HL-60/S4 treated with phorbol 12-myristate 13-acetate at 8.2 ng/mL for 4 days and 3 days (cell line): ENCODE measurements around the gene ELMOD2.

Experiments
- in situ Hi-C: fragments of 300-500 bp; cut with MboI; formaldehyde crosslinking; loops from 2 replicates; pipeline ENCODE4 v1.15.0; 2022; ENCODE audit warnings: low sequenced_read_pairs

The ELMOD2 gene

GRCh38 chr4:140579278-140579677 is 55.3 kb downstream of the ELMOD2 start:
- in situ Hi-C loops = no loop called here

GRCh38 chr4:140581078-140581477 is 57.1 kb downstream of the ELMOD2 start:
- in situ Hi-C loops = no loop called here

- in situ Hi-C loops = no loop called here
These were observed 60.5 kb downstream of the ELMOD2 start for GRCh38 chr4:140584439-140584838.

GRCh38 chr4:140595065-140595464 is 71.1 kb downstream of the ELMOD2 start:
- in situ Hi-C loops = no loop called here

- in situ Hi-C loops = no loop called here
These were observed 76.4 kb downstream of the ELMOD2 start for GRCh38 chr4:140600408-140600807.

GRCh38 chr4:140602714-140603113 is 78.7 kb downstream of the ELMOD2 start:
- in situ Hi-C loops = no loop called here

GRCh38 chr4:140603286-140603685 is 79.3 kb downstream of the ELMOD2 start:
- in situ Hi-C loops = no loop called here
